Panc1 (cell line): Measurements from ENCODE around the gene FRMD5.

Experiments
- CTCF ChIP-seq: fragments of 450-650 bp; IDR thresholded peaks from 2 replicates; pipeline ENCODE4 v1.5.1; 2017; ENCODE audit warnings: mild to moderate bottlenecking
- POLR2AphosphoS5 ChIP-seq: IDR thresholded peaks from 2 replicates; pipeline ENCODE4 v1.6.1; 2012; ENCODE audit warnings: mild to moderate bottlenecking, low read depth, low read length, moderate library complexity
- REST ChIP-seq, 2 experiments: IDR thresholded peaks; 2 replicates each; pipeline ENCODE4 v1.6.1; 2011 to 2012; ENCODE audit warnings: low read depth in 2 of 2, control low read depth in 1 of 2, low read length in 1 of 2, mild to moderate bottlenecking in 1 of 2, moderate library complexity in 1 of 2; ENCODE audit not compliant: insufficient read depth in 1 of 2
- SIN3A ChIP-seq: IDR thresholded peaks from 2 replicates; pipeline ENCODE4 v1.6.1; 2012; ENCODE audit warnings: low read depth, mild to moderate bottlenecking, low read length, moderate library complexity, borderline replicate concordance; ENCODE audit not compliant: insufficient read depth
- TCF7L2 ChIP-seq: IDR thresholded peaks from 2 replicates; pipeline ENCODE4 v1.6.1; 2011; ENCODE audit warnings: mild to moderate bottlenecking, low read depth, low read length, inconsistent platforms

GRCh38 chr15:43896543-43896942 is 298.5 kb downstream of the FRMD5 start:
- no peak for TF ChIP-seq CTCF
- TF ChIP-seq POLR2AphosphoS5: no peak
- TF ChIP-seq SIN3A: no peak
- no peak for TF ChIP-seq REST (IDR thresholded peaks at IDR 0.05; ENCODE audit: insufficient read depth in 1 of 2, low read depth in 2 of 2, low read length in 1 of 2)
- no peak for TF ChIP-seq TCF7L2
